ENCODE data around the gene CPED1.

- TF ChIP-seq REST (IDR thresholded peaks at IDR 0.05; ENCODE audit: insufficient read depth in 1 of 2, low read depth in 2 of 2, low read length in 2 of 2): no peak
- TF ChIP-seq POLR2AphosphoS5 (IDR thresholded peaks at IDR 0.05; ENCODE audit: low read depth, low read length): no peak
- TF ChIP-seq TAF1 (IDR thresholded peaks at IDR 0.05; ENCODE audit: borderline replicate concordance, insufficient read depth, low read length): no peak
- TF ChIP-seq SIN3A (IDR thresholded peaks at IDR 0.05; ENCODE audit: borderline replicate concordance, insufficient read depth, low read length): no peak
These were observed 8.5 kb downstream of the CPED1 start for GRCh38 chr7:120996988-120997345.
